ENCODE data around the gene SESN1. TPM values are rescaled to one million over a fixed set of nuclear protein-coding genes. Genes with fewer than 3 reads are reported as not detected.

SESN1 gene
- polyA plus RNA-seq, 1 donor (not counting 4 experiments of a cell fraction or from before 2014, with no cell fraction given), result 21.4 TPM

DNA sequence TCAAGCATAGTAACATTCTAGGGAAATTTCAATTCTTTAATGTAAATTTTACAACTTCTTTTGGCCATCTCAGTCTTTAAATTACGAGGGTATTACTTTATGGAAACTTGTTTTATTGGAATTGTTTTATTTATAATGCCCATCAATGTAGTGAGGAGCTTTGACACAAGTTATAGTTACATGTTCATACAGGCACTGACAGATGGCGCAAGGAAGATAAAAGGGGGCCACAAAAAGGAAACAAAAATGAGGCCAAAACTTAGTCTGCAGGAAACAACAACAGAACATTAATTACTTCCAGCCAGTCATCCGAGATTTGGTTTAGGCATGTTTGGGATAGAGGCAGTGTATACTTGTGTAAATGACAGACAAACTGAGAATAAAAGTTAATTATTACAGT, 18.3 kb downstream of the SESN1 start:
- no peak overlapping the region for H3K4me3 ChIP-seq (ENCODE audit: control insufficient read depth in 2 of 3, extremely low read depth in 1 of 3, insufficient read depth in 2 of 3, low read depth in 1 of 3, low read length in 3 of 3)

DNA sequence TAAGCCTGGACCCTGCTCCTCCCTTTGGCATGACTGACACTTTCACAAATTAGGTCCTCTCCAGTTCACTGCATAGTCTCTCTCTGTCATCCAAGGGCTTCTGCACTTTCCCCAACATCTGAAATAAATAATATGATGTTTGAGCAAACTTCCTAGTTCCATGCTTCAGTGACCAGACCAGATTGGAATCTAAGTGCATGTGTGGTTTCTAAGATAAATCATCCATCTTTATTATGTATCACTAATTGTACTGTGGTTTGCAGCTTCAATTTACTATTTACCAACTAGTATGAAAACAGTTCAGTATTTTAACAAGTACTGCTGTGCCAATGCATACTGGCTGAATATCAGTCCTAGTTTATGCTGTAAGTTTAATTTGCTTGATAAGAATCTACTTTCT, 18.7 kb downstream of the SESN1 start:
- H2AFZ ChIP-seq (ENCODE audit: control insufficient read depth, low read length), result no peak overlapping the region
- H3K9me1 ChIP-seq (ENCODE audit: control insufficient read depth, extremely low read depth, insufficient read depth, low read length), result no peaks in the 10 kb centered on the region
- H3K4me1 ChIP-seq (ENCODE audit: control insufficient read depth, extremely low read depth, insufficient read depth, low read length), result no peaks in the 10 kb centered on the region
- no peak overlapping the region for H3K9ac ChIP-seq (ENCODE audit: control insufficient read depth, extremely low read depth, insufficient read depth, low read length)
- no peaks in the 10 kb centered on the region for H3K79me2 ChIP-seq (ENCODE audit: control insufficient read depth, insufficient read depth, low read length)
- no peaks in the 10 kb centered on the region for H3K27me3 ChIP-seq (ENCODE audit: control insufficient read depth, extremely low read depth, insufficient read depth, low read length)
- no peaks in the 10 kb centered on the region for H3K36me3 ChIP-seq (ENCODE audit: control insufficient read depth in 2 of 2, extremely low read depth in 1 of 2, insufficient read depth in 2 of 2, low read length in 2 of 2)
- H3K27ac ChIP-seq (ENCODE audit: control insufficient read depth, insufficient read depth, low read length), result no peak overlapping the region
- no peaks in the 10 kb centered on the region for H3K9me3 ChIP-seq (ENCODE audit: control insufficient read depth, low read depth, low read length)
- dilution Hi-C loops (cut with MboI; ENCODE audit: extremely low pct_ligation_motif_present, low sequenced_read_pairs), result no loop called here
- H4K20me1 ChIP-seq (ENCODE audit: control insufficient read depth, extremely low read depth, insufficient read depth, low read length), result no peaks in the 10 kb centered on the region
- no peak overlapping the region for H3K4me2 ChIP-seq (ENCODE audit: control insufficient read depth, extremely low read depth, insufficient read depth, low read depth, low read length)
- FAIRE-seq (no peak), DNase-seq (ENCODE audit: low read depth, low spot score) (no peak)
- no peak overlapping the region for H3K4me3 ChIP-seq (ENCODE audit: control insufficient read depth in 2 of 3, extremely low read depth in 1 of 3, insufficient read depth in 2 of 3, low read depth in 1 of 3, low read length in 3 of 3)
- TF ChIP-seq, protein P1, sequence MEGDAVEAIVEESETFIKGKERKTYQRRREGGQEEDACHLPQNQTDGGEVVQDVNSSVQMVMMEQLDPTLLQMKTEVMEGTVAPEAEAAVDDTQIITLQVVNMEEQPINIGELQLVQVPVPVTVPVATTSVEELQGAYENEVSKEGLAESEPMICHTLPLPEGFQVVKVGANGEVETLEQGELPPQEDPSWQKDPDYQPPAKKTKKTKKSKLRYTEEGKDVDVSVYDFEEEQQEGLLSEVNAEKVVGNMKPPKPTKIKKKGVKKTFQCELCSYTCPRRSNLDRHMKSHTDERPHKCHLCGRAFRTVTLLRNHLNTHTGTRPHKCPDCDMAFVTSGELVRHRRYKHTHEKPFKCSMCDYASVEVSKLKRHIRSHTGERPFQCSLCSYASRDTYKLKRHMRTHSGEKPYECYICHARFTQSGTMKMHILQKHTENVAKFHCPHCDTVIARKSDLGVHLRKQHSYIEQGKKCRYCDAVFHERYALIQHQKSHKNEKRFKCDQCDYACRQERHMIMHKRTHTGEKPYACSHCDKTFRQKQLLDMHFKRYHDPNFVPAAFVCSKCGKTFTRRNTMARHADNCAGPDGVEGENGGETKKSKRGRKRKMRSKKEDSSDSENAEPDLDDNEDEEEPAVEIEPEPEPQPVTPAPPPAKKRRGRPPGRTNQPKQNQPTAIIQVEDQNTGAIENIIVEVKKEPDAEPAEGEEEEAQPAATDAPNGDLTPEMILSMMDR (optimal IDR thresholded peaks at IDR 0.05 in 1 of 3, IDR thresholded peaks at IDR 0.05 in 1 of 3, conservative IDR thresholded peaks at IDR 0.05 in 1 of 3; ENCODE audit: extremely low read depth in 1 of 3, insufficient read depth in 2 of 3, low read length in 3 of 3), result no peak
- no peak for TF ChIP-seq EZH2 (IDR thresholded peaks at IDR 0.05; ENCODE audit: low read length)

More for the DNA sequence above, 18.3 kb downstream of the SESN1 start:
- dilution Hi-C loops (cut with MboI; ENCODE audit: extremely low pct_ligation_motif_present, low sequenced_read_pairs), result no loop called here
- Histone ChIP-seq H3K9me3 (ENCODE audit: control insufficient read depth, low read depth, low read length) (no peaks in the 10 kb centered on the region), H2AFZ (ENCODE audit: control insufficient read depth, low read length) (no peak overlapping the region), H3K4me2 (ENCODE audit: control insufficient read depth, extremely low read depth, insufficient read depth, low read depth, low read length) (no peak overlapping the region), H3K9me1 (ENCODE audit: control insufficient read depth, extremely low read depth, insufficient read depth, low read length) (no peaks in the 10 kb centered on the region), H3K36me3 (ENCODE audit: control insufficient read depth in 2 of 2, extremely low read depth in 1 of 2, insufficient read depth in 2 of 2, low read length in 2 of 2) (no peaks in the 10 kb centered on the region), H3K79me2 (ENCODE audit: control insufficient read depth, insufficient read depth, low read length) (no peaks in the 10 kb centered on the region), H3K27me3 (ENCODE audit: control insufficient read depth, extremely low read depth, insufficient read depth, low read length) (no peaks in the 10 kb centered on the region), H4K20me1 (ENCODE audit: control insufficient read depth, extremely low read depth, insufficient read depth, low read length) (no peaks in the 10 kb centered on the region), H3K9ac (ENCODE audit: control insufficient read depth, extremely low read depth, insufficient read depth, low read length) (no peak overlapping the region), H3K27ac (ENCODE audit: control insufficient read depth, insufficient read depth, low read length) (no peak overlapping the region), H3K4me1 (ENCODE audit: control insufficient read depth, extremely low read depth, insufficient read depth, low read length) (no peaks in the 10 kb centered on the region)
- no peak for DNase-seq (ENCODE audit: low read depth, low spot score)
- FAIRE-seq, result no peak
- TF ChIP-seq EZH2 (IDR thresholded peaks at IDR 0.05; ENCODE audit: low read length), result no peak
- TF ChIP-seq, protein P1 (optimal IDR thresholded peaks at IDR 0.05 in 1 of 3, IDR thresholded peaks at IDR 0.05 in 1 of 3, conservative IDR thresholded peaks at IDR 0.05 in 1 of 3; ENCODE audit: extremely low read depth in 1 of 3, insufficient read depth in 2 of 3, low read length in 3 of 3), result no peak

All from keratinocyte (primary cell).